Measurements from ENCODE around the gene NPW.

NPW gene

DNA sequence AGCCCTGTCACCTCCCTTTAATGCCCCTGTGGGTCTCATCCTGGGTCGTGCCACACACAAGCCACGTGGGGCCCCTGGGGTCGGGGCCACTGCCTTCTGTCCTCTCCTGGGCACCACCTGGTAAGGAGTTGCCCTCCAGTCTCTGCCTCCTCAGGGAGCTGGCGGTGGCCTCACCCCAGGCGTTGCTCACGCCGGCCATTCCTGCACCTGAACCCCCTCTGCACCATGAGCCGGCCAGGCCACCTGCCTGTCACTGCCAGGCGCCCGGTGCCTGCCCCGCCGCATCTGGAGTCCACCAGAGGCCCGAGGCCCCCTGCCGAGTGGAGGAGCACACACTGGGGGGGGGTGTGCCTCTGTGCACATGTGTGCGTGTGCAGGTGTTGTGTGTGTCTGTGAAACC, 17.5 kb downstream of the NPW start:
- DNase-seq = no peak

DNA sequence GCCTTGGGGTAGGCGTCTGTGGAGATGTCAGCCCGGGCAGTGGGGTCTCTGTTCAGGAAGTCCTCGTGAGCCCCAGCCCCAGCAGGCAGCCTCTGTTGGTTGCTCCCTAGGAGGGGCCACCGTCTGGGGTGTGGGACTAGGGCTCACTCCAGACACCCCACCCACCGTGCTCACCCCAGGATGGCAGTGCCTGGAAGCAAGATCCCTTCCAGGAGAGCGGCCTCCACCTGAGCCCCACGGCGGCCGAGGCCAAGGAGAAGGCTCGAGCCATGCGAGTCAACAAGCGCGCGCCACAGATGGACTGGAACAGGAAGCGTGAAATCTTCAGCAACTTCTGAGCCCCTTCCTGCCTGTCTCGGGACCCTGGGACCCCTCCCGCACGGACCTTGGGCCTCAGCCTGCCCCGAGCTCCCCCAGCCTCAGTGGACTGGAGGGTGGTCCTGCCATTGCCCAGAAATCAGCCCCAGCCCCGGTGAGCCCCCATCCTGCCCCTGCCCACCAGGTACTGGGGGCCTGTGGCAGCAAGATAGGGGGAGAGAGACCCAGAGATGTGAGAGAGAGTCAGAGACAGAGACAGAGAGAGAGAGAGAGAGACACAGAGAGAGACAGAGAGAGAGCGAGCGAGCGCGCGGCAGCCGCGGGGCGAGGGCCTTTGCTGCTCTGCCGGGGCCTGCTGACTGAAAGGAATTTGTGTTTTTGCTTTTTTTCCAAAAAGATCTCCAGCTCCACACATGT, 18.2 kb downstream of the NPW start:
- DNase-seq = no peak

GRCh38 chr16:2038382-2039231, 19.0 kb downstream of the NPW start:
- no peak for DNase-seq

DNA sequence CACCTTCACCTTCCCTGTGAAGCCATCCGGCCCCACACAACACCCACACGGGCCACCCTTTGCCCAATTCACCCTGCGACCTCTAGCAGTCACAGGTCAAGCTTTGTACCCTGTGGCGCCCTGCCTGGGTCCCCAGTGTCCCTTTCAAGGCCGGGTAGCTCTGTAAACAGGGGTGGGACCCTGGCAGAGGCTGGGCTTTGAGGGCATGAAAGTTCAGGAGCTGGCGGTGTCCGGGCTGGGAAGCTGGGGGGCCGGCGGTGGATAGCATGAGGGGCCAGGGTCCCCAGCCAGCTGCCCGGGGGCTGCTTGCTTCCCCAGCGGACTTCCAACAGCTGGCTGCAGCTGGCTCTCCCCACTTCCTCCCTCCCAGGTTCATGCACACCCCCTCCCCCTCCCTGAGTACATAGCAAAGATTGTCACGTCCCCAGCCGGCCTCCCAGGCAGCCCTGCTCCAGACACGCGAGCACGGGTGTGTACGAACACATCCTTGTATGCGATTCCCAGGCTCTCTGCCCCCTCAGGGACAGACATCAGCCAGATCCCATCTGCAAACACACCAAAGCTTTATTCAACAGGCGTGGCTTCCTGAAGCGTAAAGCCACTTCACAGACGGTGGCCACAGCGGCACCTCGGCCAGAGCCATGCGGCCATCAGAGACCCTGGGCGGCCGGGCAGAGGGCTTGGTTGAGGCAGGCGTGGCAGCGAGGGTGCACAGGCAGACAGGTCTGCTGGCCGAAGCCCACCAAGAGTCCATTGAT, 19.9 kb downstream of the NPW start:
- no peak for DNase-seq

GRCh38 chr16:2040041-2040786, 20.6 kb downstream of the NPW start:
- no peak for DNase-seq

DNA sequence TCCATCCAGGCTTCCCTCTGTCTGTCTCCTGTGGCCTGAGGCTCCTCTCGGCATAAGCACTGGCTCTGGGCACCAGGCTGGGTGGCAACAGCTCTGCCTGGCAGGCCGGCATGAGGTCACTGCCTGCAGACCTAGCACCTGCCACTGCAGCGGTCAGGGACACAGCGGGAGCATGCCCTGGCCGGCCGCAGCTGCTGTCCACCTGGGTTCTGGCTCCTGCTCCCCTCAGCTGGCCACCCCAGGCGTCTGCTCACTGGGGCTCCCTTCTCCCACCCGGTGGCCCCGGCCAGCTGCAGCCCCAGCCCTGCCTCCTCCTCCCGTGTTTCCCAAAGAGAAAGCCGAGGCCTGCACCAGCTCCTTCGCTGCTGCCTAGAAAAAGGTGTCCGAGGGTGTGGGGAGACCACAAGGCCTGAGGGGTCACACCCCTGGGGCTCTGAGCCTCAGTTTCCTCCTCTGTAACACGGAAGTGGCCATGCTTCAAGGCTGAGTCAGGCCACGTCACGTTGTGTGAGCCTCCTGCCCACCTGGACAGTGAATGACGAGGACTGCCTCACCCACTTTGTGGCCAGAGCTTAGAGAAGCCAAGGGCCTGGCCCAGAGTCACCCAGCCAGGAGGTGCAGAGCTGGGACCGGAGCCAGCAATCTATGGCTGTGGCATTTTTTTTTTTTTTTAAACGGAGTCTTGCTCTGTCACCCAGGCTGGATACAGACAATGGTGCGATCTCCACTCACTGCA, 21.4 kb downstream of the NPW start:
- DNase-seq = no peak

DNA sequence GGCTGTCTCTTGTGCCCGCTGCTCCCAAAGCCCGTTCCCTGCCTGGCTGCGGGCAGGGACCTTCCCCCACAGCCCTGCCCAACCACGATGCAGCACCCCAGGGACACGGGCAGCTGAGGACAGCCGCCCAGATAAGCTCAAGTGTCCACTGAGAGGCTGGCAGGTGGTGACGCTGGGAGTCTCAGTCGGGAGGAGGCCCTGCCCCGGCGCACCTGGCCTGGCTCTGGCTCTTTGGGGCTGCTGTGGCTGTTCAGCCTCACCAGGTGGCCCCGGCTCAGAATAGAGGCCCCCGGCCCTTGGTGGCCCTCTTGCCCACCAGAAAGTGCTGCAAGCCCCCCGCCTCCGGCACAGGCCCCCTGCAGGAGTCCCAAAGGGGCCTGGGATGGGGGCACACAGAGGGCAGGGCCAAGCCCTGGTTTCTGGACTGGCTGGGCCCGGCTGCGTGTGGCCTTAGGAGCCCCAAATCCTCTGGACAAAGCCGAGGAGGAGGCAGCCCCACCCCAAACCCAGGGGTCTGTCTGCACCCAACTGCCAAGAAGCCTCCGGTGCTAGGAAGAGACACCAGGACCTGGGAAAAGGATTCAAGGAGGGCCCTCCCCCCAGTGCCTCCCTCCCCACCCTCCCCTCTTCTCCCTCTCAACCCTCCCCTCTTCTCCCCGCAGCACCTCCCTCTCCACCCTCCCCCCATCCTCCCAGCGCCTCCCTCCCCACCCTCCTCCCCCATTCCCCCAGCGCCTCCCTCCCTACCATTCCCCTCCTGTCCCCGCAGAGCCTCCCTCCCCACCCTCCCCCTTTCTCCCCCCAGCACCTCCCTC, 22.8 kb downstream of the NPW start:
- no peak for DNase-seq

DNA sequence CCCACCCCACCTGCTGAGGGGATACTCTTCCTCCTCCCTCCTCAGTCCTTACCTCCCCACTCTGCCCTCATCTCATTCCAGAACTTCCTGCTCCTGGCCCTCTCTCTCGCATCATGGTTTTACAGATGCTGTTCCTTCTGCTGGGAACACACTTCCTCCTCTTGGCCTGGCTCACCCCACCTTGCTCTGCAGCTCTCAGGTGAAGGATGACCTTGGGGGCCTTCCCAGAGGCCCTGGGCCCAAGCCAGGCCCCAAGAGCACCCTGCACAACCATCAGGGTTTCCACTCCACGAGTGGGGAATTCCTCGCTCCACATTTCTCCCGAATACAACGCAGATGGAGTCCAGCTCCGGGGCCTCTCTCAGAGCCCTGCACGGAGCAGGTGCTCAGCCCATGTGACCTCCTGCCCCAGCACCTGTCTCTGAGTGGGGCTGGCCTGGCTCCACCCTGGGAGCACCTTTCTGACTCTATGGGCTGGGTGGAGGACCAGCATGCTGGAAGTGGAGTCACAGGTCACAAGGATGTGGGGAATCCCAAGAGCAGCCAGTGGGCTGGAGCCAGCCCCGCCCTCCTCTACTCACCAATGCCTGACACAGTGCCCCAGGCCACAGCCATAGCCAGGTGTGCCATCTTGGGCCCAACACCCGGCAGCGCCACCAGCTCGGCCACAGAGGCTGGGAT, 23.5 kb downstream of the NPW start:
- DNase-seq = no peak

GRCh38 chr16:2043667-2044451, 24.3 kb downstream of the NPW start:
- DNase-seq = no peak

DNA sequence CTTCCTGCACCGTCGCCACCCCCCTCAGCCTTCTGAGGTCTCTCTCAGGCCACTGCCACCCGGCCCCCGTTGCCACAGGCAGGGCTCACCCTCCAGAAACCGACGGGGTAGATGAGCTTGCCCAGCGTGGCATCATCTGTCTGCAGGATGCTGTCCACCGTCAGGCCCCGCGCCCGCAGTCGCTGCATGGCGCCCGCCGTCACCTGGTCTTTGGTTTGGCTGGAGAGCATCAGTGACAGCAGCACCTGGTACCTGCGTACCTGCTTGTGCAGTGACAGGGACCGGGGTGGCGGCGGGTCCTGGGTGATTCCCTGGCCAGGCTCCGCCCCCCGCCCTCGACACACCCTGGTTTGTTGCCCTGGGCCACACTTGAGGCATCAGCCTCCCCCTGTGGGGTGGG, 25.0 kb downstream of the NPW start:
- DNase-seq = no peak

DNA sequence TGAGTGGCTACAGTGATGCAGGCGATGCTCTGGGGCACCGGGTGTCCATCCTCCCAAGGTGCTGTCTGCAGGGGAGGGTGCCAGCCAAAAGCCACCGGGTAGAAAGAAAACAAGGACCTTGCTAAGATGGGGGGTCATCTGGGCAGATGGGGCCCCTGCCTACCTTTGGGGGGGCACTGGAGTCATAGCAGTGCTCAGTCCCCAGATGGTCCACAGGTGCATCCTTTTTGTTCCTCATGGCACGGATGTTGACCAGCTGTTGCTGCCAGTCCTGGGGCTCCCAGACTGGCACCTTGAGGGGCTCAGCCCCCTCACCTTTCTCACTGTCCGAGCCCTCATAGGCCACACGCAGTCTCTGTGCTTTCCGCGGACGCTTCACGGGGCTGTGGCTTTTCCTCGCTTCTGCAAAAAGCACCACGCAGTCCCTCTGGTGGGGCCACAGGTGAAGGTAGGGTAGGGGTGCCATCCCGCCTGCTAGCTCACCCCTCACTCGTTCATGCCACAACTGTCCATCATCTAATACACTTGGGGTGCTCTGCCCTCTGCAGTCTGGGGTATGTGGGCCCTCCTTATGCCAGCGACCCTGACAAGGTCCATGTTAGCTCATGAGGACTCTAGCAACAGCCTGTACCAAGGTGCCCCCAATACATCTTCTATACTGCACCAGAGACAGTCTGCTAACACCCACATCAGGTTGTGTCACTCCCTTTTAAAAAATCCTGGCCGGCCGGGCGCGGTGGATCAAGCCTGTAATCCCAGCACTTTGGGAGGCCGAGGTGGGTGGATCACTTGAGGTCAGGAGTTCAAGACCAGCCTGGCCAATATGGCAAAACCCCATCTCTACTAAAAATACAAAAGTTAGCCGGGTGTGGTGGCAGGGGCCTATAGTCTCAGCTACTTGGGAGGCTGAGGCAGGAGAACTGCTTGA, 26.6 kb downstream of the NPW start:
- DNase-seq = no peak

DNA sequence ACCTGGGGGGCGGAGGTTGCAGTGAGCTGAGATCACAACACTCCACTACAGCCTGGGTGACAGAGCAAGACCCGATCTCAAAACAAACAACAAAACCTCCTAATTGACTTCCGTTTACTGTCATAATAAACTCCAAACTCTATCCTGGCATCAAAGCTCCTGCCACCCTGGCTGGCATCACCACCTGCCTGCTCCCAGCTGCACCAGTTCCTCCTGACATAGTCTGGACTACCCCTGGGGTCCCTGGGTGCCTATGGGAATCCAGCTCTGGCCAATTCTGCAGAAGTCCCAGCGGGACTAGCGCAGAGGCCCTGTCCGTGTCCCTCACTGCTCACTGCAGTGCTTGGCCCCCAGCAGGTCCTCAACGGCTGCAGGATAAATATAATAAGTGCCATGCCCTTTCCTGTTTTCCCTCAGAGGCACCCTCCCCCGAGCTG, 27.3 kb downstream of the NPW start:
- no peak for DNase-seq

GRCh38 chr16:2047330-2048115, 27.9 kb downstream of the NPW start, which contains the start of the genes NTHL1 and TSC2:
Gene NTHL1, minus strand, starts transcription at chr16:2047834. Its CDS starts 11 bp downstream, at chr16:2047823.
Gene TSC2, plus strand, starts transcription at chr16:2047985. Its CDS starts 631 bp downstream, at chr16:2048616.
- DNase-seq = no peak

DNA sequence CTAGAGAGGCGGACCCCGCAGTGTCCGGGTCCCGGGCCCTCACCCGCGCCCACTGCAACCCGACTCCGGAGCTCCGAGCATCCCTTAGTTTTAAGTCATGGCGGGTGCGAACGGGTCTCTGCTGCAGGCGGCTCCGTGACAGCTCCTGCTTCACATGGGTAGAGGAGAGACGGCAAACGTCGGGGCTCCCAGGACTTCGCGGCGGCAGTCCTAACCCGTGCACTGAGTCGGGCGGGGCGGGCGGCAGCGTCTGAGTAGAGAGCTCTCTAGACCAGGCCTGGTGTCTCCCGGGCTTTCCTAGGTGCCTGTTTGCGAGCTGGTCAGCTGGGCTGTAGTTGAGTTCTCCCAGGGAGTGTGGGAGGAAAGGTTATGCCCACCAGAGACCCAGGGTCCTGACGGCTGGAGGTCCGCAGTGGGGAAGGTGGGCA, 28.5 kb downstream of the NPW start:
- no peak for DNase-seq

GRCh38 chr16:2053211-2053610, 33.6 kb downstream of the NPW start:
- DNase-seq = no peak

GRCh38 chr16:2053897-2054296, 34.3 kb downstream of the NPW start:
- DNase-seq = no peak

- DNase-seq = no peak
Observed at GRCh38 chr16:2054543-2055245, 35.1 kb downstream of the NPW start.
